Epithelial cell of esophagus (primary cell): Measurements from ENCODE around the gene PSEN1.
"Not testable (repeated sequence)": the region's sequence is repeated elsewhere in the genome, so short reads cannot be mapped to it uniquely, and the experiment has no call there.

Source experiments
- DNase-seq: peaks from one replicate; pipeline ENCODE4 v3.0.0; 2010; ENCODE audit warnings: low read depth
- H3K4me3 ChIP-seq: 2 replicates; pipeline ENCODE4 v1.5.1; 2011; ENCODE audit warnings: mild to moderate bottlenecking, low read length, control low read depth
- CTCF ChIP-seq: IDR thresholded peaks from 2 replicates; pipeline ENCODE4 v1.5.1; 2011; ENCODE audit warnings: low read depth, mild to moderate bottlenecking, low read length, control low read depth, inconsistent platforms; ENCODE audit not compliant: insufficient read depth; ENCODE audit errors: missing control alignments

PSEN1 gene

DNA sequence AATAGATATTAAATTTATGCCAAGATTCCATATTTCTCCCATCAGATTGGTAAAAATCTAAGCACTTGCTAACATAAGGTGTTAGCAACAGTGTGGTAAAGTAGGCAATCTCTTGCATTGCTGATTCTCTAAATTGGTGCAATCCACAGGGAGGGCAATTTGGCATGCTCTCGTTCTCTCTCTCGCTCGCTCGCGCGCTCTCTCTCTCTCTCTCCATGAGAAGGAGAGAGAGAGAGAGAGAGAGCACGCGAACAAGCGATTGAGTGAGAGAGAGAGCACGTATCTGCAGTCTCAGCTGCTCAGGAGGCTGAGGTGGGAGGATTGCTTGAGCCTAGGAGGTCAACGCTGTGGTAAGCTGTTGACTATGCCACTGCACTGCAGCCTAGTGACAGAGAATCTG lies 25.9 kb downstream of the PSEN1 start:
- no peak overlapping the region for H3K4me3 ChIP-seq
- no peak for TF ChIP-seq CTCF

GRCh38 chr14:73166399-73166798 lies 30.1 kb downstream of the PSEN1 start:
- peak; percentile 64 for DNase-seq
- no peak overlapping the region for H3K4me3 ChIP-seq
- no peak for TF ChIP-seq CTCF

More for the DNA sequence above, 25.9 kb downstream of the PSEN1 start:
- no peak for DNase-seq

DNA sequence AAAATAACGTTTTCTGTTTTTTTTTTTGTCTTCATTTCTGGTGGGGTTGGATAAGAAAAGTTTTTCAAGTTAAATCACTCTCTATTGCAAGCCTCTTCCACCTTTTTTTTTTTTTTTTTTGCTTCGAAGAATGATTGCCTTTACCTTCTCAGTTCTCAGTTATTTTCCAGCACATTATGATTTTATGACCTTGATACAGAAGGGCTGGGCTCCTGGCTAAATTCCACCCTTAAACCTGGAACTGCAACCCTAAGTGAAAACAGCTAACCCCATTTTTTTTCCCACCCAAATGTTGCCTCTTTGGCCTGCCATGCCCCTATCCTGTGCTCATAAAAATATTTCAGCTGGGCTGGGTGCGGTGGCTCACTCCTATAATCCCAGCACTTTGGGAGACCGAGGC lies 31.4 kb downstream of the PSEN1 start:
- no peak for DNase-seq
- TF ChIP-seq CTCF: no peak
- no peak overlapping the region for H3K4me3 ChIP-seq

DNA sequence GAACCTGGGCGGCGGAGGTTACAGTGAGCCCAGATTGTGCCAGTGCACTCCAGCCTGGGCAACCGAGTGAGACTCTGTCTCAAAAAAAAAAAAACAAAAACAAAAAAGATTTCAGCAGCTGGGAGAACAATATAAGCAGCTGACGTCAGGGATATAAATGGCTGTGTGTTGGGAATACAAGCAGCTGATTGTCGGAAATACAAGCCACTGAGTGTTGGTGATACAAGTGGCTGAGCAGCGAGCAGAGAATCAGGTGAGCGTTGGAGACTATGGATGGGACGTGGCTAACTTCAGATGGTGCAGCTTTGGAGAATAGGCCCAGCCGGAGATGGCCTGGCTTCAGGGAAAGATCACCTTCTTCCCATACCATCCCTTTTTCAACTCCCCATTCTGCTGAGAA lies 32.0 kb downstream of the PSEN1 start:
- H3K4me3 ChIP-seq: no peak overlapping the region
- no peak for DNase-seq
- no peak for TF ChIP-seq CTCF

DNA sequence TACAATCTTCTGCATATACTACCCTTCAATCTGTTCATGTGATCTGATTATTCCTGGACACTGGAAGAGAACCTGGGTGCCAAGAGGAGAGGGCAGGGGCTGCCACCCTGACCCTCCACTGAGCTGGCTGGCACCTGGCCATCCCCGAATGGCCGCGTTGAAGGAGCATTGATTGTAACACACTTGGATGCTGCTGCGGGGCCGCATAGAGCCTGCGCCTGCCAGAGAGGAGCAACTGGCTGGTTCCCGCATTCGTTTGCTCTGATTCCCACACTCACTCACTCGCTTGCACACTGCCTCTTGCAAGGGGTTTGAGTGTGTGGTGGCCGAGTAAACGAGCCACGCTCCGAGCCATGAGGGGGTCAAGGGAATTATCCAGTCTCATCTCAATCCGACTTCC lies 32.4 kb downstream of the PSEN1 start:
- no peak for DNase-seq
- no peak for TF ChIP-seq CTCF
- no peak overlapping the region for H3K4me3 ChIP-seq

- not testable (repeated sequence) for H3K4me3 ChIP-seq
These were observed 33.5 kb downstream of the PSEN1 start for GRCh38 chr14:73169855-73170254.

GRCh38 chr14:73170686-73171085 lies 34.4 kb downstream of the PSEN1 start:
- TF ChIP-seq CTCF: no peak
- no peak for DNase-seq
- H3K4me3 ChIP-seq: no peak overlapping the region

More at GRCh38 chr14:73169855-73170254, 33.5 kb downstream of the PSEN1 start:
- not testable (repeated sequence) for DNase-seq

GRCh38 chr14:73172500-73172899 lies 36.2 kb downstream of the PSEN1 start:
- no peak for TF ChIP-seq CTCF
- no peak for DNase-seq
- no peak overlapping the region for H3K4me3 ChIP-seq
